ENCODE results near the gene C14orf39.

DNA sequence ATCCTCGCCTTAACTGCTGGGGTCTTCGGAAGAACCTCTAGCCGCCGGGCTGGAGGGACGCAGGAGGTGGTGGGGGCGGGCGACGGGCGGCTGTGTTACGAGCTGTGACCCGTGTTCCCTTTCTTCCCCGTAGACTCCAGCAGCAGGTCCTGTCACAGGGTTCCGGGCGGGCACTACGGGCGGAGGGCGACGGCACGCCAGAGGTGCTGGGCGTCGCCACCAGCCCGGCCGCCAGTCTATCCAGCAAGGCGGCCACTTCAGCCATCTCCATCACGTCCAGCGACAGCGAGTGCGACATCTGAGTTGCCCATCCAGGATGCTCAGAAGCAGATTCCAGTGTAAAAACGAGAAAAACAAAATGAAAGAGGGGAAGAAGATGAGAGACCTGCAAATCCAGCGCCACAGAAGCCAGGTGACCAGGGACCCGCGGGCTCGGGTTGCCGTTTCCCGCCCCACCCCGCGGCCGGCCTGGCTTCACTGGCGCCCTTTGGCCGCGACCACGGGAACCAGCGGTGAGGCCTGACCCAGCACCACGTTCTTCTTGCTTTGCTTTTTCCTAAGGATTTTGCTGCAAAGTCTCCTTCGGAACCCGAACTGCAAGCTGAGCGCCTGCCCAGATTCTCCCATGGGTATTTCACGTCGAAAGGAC, 25.2 kb upstream of the C14orf39 start:
- TF ChIP-seq POLR2AphosphoS5 (IDR thresholded peaks at IDR 0.05; ENCODE audit: borderline replicate concordance, low read depth, low read length), result no peak
- TF ChIP-seq EZH2 (IDR thresholded peaks at IDR 0.05), result no peak
- no peak for TF ChIP-seq FOXP2 (optimal IDR thresholded peaks at IDR 0.05; ENCODE audit: control extremely low read depth, extremely low read length, insufficient read depth)

Measured in SK-N-MC (cell line).